Measurements from ENCODE around the gene ITIH2.
"Not testable (repeated sequence)": the region's sequence is repeated elsewhere in the genome, so short reads cannot be mapped to it uniquely, and the experiment has no call there.

The ITIH2 gene

GRCh38 chr10:7696545-7696944 is 6.6 kb upstream of the ITIH2 start:
- in situ Hi-C loops (cut with MboI; ENCODE audit: low sequenced_read_pairs), result no loop called here

DNA sequence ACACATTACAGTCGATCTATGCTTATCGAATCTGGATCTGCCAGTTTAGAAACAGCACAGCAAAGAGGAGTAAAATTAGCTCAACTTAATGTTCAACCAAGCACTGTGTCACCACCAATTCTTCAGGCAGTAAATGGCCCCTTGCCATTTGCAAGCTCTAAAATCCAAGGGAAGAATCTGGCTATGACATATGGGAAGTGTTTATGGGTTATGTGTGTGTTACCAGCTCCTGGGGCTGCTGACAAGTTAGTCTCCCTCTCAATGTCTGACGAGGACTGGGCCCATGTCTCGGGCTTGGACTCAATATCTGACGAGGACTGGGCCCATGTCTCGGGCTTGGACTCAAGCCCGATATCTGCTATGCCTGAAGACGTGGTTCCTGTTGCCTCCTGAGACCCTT is 5.7 kb upstream of the ITIH2 start:
- in situ Hi-C loops (cut with MboI; ENCODE audit: low sequenced_read_pairs), result no loop called here

GRCh38 chr10:7700577-7701125 is 2.5 kb upstream of the ITIH2 start:
- in situ Hi-C loops (cut with MboI; ENCODE audit: low sequenced_read_pairs), result no loop called here

GRCh38 chr10:7701158-7701742 is 1.9 kb upstream of the ITIH2 start:
- in situ Hi-C loops (cut with MboI; ENCODE audit: low sequenced_read_pairs), result no loop called here

DNA sequence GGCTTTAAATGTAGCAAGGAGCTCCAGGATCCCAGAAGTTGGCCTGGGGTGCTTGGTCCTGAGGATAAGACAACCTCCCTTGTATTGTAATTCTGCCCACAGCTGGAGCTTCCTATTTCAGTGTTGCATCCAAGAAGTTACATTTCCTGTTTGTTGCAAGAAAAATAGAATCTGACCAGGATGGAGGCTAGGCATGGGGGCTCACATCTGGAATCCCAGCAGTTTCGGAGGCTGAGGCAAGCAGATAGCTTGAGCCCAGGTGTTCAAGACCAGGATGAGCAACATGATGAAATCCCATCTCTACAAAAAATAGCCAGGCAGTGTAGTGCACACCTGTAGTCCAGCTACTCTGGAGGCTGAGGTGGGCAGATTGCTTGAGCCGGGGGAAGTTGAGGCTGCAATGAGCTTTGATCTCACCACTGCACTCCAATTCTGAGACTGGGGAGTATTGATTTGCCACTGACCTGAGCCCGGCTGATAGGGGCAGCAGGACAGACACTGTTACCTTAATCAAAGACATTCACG is 766 bp upstream of the ITIH2 start:
- in situ Hi-C loops (cut with MboI; ENCODE audit: low sequenced_read_pairs), result no loop called here

- in situ Hi-C loops (cut with MboI; ENCODE audit: low sequenced_read_pairs), result no loop called here
These were observed 1.2 kb downstream of the ITIH2 start for GRCh38 chr10:7704071-7705016.

- in situ Hi-C loops (cut with MboI; ENCODE audit: low sequenced_read_pairs), result no loop called here
These were observed 2.2 kb downstream of the ITIH2 start for GRCh38 chr10:7705341-7705740.

DNA sequence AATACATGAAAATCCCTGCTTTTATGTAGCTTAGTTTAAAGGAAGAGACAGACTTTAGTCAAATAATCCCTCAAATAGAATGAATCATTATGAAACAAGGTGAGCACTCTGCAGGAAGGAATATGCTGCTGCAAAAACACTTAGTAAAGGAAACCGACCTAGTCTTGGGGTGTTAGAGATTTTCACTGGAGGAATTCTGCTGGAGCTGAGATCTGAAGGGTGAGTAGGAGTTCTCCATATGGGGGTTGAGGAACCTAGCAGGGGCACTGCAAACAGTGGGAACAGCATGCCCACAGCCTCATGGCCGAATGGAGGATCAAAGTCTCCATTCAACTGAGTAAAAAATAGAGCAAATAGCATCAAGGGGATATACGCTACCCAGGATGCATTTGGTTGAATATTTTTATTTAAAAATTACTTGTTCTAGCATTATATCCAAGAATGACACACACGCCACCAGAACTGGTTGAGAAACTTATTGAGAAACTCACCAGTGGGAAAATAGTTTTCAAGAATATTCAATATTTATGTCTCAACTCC is 3.5 kb downstream of the ITIH2 start:
- in situ Hi-C loops (cut with MboI; ENCODE audit: low sequenced_read_pairs), result no loop called here

- in situ Hi-C loops (cut with MboI; ENCODE audit: low sequenced_read_pairs), result no loop called here
These were observed 4.0 kb downstream of the ITIH2 start for GRCh38 chr10:7707102-7707501.

DNA sequence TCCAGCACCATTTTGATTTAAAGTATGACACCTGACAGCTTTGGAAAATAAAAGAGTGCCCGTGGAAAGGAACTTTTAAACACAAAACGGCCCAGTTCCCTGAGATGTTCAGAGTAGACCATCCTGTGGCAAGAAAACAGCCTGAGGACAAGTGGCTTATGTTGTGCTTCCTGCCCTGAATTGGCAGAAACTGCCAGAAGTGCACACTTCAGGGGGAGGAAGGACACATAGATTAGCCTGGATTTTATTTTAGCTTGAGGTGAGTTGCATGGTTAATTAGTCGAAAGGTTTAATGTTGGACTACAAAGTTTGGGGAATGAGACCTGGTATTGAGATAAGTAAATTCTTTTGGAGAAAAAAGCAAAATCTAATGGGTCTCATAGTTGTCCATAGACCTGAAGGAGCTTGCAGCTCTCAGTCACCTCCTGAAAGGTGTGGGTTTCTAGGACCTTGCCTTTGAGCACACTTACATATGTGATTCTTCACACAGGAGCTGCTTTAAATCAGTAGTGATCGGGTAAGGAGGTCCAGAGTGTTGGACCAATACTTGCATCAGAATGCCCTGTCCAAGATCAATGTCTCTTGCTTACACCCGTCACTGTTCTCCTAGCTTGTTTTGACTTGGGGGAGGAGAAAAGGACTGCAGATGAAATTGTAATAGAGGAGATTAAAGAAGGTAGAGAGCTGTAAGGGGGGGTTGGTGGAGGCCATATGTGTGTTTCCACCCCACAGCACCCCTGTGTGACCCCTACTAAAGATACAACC is 4.9 kb downstream of the ITIH2 start:
- in situ Hi-C loops (cut with MboI; ENCODE audit: low sequenced_read_pairs), result no loop called here

GRCh38 chr10:7708832-7709231 is 5.7 kb downstream of the ITIH2 start:
- in situ Hi-C loops (cut with MboI; ENCODE audit: low sequenced_read_pairs), result no loop called here

GRCh38 chr10:7710446-7710845 is 7.3 kb downstream of the ITIH2 start:
- in situ Hi-C loops (cut with MboI; ENCODE audit: low sequenced_read_pairs), result no loop called here

GRCh38 chr10:7711075-7711474 is 8.0 kb downstream of the ITIH2 start:
- in situ Hi-C loops (cut with MboI; ENCODE audit: low sequenced_read_pairs), result not testable (repeated sequence)

DNA sequence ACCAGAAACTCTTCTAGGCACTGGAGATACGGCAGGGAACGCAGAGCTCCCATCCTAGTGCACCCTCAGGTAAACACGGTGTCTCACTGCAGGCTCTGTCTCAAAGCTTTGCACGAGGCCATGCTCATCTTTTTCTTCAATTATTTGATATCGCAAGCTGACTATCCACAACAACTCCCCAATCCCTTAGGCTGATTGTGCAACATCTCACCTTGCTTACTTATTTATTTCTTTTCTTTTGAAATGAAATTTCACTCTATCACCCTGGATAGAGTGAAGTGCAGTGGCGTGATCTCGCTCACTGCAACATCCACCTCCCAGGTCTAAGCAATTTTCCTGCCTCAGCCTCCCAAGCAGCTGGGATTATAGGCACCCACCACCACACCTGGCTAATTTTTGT is 12.4 kb downstream of the ITIH2 start:
- in situ Hi-C loops (cut with MboI; ENCODE audit: low sequenced_read_pairs), result no loop called here

DNA sequence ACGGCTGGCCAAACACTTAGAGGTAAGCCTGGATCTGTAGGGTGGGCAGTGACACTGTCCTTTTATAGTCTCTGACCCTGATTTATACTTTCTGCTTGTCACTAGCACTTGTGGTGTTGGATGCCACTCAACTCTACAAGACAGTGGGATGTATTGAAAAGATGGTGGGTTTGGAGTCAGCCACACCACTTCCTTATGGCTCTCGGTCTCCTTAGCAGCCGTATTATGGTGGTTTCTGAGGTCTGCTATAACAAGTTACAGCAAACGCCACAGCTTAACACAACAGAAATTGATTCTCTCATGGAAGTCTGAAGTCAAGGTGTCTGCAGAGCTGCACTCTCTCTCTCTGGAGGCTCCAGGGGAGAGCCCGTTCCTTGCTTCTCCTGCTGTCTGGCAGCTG is 14.7 kb downstream of the ITIH2 start:
- in situ Hi-C loops (cut with MboI; ENCODE audit: low sequenced_read_pairs), result no loop called here

- in situ Hi-C loops (cut with MboI; ENCODE audit: low sequenced_read_pairs), result no loop called here
These were observed 15.6 kb downstream of the ITIH2 start for GRCh38 chr10:7718685-7719084.

DNA sequence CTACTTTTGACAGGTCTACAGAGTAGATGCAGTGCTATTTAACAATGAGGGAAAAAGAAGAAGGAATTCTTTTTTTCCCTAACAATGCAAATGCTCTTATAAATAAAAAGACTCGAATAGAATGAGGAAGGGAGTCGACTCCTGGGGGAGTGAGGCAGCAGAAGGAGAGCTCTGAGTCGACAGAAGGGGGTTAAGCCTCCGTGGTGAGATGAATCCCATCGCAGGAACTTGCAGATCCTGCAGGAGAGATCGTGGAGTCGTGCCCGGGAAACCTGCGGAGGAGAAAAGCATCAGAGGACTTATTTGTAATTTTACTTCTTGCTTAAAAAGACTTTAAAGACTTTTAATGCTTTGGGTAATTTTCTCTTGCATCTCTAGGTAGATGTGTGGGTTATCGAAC is 17.4 kb downstream of the ITIH2 start:
- in situ Hi-C loops (cut with MboI; ENCODE audit: low sequenced_read_pairs), result no loop called here

DNA sequence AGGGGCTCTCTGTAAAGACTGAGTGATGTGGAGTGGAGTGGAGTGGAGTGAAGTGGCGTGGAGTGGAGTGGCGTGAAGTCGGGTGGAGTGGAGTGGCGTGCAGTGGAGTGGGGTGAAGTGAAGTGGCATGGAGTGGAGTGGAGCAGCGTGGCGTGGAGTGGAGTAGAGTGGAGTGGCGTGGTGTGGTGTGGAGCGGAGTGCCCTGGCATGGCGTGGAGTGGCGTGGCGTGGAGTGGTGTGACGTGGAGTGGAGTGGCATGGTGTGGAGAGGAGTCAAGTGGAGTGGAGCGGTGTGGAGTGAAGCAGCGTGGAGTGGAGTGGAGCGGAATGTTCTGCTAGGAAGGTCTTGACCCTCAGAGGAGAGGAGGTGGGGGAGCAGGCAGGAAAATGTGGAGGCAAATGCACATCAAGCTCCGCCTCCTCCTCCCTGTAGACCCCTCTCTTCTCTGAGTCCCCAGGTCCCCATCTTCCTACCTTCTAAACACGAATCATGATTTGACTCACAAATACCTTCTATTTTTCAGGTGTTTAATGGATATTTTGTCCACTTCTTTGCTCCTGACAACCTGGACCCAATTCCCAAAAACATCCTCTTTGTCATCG is 19.9 kb downstream of the ITIH2 start:
- in situ Hi-C loops (cut with MboI; ENCODE audit: low sequenced_read_pairs), result no loop called here

GRCh38 chr10:7734821-7735220 is 31.7 kb downstream of the ITIH2 start:
- in situ Hi-C loops (cut with MboI; ENCODE audit: low sequenced_read_pairs), result no loop called here

Measured in HL-60/S4 treated with retinoic acid at 250 ng/mL for 4 days and 3 days (cell line).